HL-60/S4 (cell line): Measurements from ENCODE around the gene AKIRIN1.
"Not testable (repeated sequence)": the region's sequence is repeated elsewhere in the genome, so short reads cannot be mapped to it uniquely, and the experiment has no call there.

Source experiments
- in situ Hi-C: fragments of 300-500 bp; cut with MboI; formaldehyde crosslinking; loops from 2 replicates; pipeline ENCODE4 v1.14.3; 2022; ENCODE audit warnings: low sequenced_read_pairs

The AKIRIN1 gene, protein sequence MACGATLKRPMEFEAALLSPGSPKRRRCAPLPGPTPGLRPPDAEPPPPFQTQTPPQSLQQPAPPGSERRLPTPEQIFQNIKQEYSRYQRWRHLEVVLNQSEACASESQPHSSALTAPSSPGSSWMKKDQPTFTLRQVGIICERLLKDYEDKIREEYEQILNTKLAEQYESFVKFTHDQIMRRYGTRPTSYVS

DNA sequence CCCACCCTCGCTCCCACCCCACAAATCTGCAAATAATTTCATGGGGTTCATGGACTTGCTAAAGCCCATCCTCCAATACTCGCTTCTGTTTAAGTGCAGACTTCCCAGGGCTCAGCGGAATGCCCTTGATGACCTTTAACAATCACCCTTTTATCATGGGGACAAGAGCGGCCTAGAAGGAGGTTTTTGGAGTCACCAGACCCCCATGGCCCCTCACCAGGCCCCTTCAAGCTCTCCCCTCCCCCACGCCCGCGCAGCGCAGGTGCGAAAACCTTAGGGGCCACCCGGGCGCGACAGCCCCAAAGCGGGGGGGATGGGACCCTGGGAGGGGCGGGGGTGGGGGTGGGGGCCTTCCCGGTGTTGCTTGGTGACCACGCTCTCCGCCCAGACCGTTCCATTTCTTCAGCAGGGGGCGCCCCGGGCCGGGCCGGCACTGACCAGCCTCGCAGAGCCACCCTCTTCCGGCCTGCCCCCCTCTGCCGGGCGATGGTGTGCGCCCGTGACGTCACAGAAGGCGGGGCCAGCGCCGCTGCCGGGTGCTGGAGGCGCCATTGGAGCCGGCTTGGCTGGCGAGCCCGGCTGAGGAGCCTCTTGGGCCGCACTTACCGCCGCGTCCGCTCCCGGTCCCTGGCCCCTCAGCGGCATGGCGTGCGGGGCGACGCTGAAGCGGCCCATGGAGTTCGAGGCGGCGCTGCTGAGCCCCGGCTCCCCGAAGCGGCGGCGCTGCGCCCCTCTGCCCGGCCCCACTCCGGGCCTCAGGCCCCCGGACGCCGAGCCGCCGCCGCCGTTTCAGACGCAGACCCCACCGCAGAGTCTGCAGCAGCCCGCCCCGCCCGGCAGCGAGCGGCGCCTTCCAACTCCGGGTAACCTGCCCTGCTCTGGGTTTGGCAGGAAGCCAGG, at the start of gene AKIRIN1:
Gene AKIRIN1, plus strand, starts transcription at position 539 of the 900 bp plus-strand sequence. Its CDS starts 105 bp downstream, at position 644.
- in situ Hi-C loops = no loop called here

DNA sequence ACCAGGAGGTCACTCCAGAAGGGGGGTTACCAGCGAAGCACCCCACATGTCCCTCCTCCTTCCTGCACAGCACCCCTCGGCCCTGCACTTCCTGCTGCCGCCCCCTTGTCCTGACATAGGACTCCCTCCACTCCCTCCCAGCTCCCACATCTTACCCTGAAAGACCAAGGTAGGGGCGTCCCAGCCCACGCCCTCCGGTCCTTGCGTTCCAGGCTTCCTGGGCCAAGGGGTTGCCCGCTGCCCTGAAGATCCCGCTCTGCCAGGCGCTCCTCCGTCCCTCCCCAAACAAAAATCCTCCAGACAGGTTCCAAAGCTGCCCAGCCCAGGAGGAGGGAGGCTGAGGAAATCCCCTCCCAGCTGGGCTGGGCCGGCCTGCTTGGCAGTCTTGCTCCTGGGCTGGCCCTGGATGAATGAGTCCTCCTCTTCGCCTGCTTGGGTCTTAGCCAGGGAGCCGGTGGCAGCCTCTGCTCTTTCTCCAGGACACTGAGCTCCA, 49.5 kb upstream of the AKIRIN1 start, which contains the start of gene RHBDL2:
Gene RHBDL2, minus strand, starts transcription at position 304 of the 493 bp plus-strand sequence. CDS start 22,618 bp downstream, outside the sequence.
- in situ Hi-C loops = no loop called here

DNA sequence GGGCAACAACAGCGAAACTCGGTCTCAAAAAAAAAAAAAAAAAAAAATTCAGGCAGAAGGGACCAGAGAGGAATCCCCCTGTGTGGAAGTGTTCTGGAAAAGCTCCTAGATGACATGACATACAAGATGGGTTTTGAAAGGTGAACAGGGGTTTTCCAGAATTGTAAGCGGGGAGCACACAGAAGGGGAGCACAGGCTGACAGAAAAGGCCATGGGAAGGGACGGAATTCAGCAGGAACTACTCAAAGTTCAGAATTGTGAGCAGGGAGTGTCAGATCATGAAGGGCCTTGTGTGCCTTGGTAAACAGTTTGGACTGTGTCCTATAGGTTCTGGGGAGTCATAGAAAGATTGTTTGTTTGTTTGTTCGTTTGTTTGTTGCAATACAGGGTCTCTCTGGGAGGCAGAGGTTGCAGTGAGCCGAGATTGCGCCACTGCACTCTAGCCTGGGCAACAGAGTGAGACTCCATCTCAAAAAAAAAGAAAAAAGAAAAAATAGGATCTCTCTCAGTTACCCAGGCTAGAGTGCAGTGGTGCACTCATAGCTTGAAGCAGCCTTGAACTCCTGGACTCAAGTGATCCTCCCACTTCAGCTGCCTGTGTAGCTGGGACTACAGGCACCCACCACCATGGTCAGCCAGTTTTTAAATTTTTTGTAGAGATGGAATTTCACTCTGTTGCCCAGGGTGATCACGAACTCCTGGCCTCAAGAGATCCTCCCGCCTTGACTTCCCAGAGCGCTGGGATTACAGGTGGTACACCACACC, 48.2 kb upstream of the AKIRIN1 start:
- in situ Hi-C loops = no loop called here

DNA sequence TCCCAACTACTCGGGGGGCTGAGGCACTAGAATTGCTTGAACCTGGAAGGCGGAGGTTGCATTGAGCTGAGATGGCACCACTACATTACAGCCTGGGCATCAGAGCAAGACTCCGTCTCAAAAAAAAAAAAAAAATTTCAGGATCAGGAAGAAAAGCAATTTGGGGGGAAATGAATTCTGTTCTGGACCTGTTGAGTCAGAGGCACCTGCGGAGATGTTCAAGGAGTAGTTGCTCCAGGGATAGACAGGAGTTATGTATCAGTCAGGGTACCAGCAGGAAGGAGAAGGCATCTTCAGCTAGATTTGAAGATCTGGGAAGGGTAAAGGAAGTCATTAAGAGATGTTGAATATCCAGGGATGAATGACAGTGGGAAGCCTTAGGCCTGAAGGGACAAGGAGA, 46.5 kb upstream of the AKIRIN1 start:
- in situ Hi-C loops = no loop called here

DNA sequence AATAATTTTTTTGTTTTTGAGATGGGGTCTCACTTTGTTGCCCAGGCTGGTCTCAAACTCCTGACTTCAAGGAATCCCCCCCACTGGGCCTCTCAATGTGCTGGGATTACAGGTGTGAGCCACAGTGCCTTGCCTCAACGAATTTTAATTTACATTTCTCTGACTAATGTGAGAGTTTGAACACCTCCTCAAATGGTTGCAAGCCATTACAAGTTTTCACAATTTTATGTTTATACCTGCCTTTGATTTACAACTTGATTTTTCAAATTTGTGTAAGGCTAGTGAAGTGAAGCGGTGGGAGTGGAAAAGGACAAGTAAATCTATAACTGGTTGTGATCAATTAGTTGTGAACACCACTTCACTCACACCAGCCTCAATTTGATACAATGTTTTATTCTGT, 40.5 kb upstream of the AKIRIN1 start:
- in situ Hi-C loops = no loop called here

DNA sequence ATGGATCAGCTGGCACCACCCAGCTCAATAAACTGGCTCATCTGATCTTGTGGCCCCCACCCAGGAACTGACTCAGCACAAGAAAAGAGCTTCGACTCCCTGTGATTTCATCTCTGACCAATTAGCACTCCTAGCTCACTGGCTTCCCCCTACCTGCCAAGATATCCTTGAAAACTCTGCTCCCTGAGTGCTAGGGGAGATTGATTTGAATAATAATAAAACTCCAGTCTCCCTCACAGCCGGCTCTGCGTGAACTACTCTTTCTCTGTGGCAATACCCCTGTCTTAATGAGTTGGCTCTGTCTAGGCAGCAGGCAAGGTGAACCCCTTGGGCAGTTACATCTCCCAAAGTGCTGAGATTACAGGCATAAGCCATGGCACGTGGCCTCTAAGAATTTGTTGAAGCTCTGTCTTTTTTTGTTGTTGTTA, 37.6 kb upstream of the AKIRIN1 start:
- in situ Hi-C loops = no loop called here

DNA sequence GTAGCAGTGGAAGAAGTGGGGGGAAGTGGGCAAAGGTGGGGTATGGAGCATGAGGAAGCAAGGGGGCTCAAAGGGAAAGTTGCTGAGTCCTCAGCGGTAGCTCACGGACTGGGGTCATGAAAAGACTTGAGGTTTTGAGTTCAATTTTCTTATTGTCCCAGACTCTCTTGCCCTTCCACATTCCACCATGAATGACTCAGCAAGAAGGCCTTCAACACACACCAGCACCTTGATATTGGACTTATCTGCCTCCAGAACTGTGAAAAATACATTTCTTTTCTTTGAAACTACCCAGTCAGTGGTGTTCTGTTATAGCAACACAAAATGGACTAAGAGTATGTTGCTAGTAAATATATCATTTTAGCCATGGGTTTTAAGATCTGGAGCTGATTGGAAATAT, 32.1 kb upstream of the AKIRIN1 start:
- in situ Hi-C loops = no loop called here

DNA sequence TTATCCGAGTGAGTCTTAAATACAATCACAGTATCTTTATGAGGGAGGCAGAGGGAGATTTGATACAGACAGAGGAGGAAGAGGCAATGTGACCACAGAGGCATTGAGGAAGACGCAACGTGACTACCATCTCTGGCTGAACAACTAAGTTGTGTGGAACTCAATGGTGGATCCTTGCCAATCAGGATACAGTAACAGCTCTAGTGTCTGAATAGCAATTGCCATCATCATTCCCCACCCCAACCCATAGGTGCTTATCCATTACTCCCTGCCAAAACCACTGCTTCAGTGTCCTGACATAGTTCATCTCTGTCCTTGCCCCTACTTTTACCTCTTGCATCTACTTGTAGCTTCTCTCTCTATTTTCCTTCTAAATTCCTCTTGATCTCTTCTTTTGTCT, 29.0 kb upstream of the AKIRIN1 start:
- in situ Hi-C loops = no loop called here

DNA sequence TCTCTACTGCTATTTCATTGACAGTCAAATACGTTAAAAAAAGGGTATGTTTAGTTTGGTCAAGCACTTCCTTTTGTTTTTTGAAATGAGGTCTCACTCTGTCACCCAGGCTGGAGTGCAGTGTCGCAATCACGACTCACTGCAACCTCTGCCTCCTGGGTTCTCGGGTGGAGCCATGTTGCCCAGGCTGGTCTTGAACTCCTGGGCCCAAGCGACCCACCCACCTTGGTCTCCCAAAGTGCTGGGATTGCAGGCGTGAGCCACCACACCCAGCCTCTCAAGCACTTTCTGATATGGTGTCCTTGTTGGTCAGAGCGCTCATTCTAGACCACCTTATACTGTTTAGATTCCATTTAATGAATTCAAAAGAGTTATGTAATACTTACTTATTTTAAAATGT, 28.5 kb upstream of the AKIRIN1 start:
- in situ Hi-C loops = no loop called here

DNA sequence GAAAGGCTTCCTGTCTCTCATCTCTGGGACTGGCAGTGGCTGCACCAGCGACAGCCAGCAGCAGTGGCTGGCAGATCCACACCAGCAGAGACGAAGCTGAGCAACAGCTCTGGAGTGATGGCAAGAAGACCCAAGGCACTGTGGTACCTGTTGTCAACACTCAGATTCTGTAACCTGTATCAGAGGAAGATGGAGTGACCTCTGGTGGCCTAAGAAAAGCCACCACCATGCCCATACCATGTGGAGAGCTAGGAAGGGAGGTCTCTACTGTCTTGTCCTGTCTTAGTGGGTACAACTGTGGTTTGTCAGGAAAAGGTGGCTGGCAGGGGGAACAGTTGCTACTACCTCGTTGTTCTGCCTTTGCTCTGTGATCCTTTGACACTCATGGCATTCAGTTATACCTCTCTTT, 26.9 kb upstream of the AKIRIN1 start:
- in situ Hi-C loops = no loop called here

DNA sequence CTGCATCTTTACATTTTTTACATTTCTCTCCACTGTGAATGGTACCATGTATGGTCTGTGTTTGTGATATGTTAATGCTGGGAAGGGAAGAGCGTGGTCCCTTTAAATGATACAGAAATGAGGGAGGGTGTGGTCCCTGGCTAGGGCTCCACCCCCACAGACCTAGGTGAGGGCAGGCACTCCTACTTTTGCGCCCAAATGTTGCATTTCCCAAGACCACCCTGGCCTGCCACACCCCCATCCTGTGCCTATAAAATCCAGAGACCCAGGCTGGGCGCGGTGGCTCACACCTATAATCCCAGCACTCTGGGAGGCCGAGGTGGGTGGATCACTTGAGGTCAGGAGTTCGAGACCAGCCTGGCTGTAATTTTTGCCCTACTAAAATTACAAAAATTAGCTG, 17.9 kb upstream of the AKIRIN1 start:
- in situ Hi-C loops = not testable (repeated sequence)

DNA sequence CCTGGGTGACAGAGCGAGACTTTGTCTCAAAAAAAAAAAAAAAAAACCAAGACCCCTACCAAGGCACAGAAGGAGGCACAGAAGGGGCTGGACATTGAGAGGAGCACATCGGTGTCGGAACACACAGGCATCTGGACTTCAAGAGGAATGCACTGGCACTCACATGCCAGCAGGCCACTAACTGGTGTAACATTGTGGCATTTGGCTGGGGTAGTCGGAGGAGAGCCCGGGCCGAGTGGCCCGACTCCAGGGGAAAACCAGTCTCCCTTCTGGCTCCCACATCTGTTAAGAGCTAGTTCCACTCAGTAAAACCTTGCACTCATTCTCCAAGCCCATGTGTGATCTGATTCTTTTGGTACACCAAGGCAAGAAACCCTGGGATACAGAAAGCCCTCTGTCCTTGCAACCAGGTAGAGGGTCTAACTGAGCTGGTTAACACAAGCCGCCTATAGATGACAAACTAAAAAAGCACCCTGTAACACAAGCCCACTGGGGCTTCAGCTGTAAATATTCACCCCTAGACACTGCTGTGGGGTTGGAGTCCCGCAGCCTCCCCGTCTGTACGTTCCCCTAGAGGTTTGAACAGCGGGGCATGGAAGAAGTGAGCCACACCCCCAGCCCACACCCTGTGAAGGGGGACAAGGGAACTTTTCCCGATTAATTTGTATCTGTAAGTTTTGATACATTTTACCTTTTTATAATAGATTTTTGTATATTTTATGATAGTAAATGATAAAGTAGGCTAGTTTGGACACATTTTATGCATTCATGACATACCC, 17.2 kb upstream of the AKIRIN1 start:
- in situ Hi-C loops = no loop called here

DNA sequence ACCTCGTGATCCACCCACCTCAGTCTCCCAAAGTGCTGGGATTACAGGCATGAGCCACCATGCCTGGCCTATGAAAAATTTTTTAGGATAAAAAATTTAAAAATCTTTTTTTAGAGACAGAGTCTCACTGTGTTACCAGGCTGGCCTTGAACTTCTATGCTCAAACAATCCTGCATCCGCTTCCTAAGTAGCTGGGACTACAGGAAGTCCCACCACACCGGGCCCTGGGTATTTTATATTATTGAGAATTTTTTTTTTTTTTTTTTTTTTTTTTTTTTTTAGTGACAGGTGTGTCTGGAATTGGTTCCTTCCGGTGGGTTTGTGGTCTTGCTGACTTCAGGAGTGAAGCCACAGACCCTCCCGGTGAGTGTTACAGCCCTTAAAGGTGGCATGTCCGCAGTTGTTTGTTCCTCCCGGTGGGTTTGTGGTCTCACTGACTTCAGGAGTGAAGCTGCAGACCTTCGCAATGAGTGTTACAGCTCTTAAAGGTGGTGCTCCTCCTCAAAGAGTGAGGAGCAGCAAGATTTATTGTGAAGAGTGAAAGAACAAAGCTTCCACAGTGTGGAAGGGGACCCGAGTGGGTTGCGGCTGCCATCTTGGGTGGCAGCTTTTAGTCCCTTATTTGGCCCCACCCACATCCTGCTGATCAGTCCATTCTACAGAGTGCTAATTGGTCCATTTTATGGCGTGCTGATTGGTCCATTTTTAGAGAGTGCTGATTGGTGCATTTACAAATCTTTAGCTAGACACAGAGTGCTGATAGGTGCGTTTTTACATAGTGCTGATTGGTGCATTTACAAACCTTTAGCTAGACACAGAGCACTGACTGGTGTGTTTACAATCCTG, 13.5 kb upstream of the AKIRIN1 start:
- in situ Hi-C loops = not testable (repeated sequence)

DNA sequence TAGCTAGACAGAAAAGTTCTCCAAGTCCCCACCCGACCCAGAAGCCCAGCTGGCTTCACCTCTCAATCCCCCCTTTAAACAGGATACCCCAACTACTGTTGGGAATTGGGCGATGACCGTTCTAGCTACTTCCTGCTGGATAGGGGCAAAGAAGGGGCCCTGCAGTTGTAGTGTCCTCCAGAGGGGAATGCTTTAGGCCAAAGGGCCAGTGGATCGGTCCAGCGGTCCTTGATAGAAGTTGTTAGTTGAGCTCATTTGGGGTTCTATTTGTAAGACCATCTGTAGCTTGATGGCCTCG, 12.9 kb upstream of the AKIRIN1 start:
- in situ Hi-C loops = not testable (repeated sequence)

DNA sequence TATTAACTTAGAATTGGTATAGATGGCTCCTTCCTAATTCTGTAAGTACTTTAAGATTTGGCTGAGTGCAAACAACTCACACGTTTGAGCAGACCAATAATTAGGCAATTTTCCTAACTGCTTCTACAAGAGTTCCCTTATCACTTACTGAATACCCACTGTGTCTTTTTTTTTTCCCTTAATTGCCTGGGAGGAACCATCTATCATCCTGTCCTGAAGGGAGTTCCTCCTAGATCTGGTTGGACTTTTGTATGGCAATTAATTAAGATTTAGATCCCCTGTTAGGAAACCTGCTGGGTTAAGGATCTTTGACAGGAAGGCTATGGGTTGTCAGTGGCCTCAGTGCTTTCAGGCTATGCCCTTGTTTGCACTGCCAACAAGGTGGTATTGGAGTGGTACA, 11.7 kb upstream of the AKIRIN1 start:
- in situ Hi-C loops = not testable (repeated sequence)

DNA sequence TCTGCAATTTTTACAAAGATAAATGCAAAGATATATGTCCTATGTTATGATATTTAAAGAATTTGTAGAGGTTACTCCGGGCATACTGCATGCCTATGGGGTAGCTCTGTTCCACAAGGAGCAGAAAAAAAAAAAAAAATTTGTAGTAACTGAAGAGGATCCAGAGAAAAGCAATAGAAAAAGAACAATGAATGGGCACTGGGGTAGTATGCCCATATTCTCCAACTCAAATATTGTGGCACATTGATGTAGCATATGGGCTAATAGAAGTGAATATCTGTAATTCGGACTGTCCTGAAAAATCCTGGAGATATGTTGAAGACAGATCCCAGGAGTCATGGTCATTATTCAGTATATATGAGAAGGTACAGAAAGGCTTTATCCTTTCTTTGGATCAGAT, 1.1 kb upstream of the AKIRIN1 start:
- in situ Hi-C loops = no loop called here

DNA sequence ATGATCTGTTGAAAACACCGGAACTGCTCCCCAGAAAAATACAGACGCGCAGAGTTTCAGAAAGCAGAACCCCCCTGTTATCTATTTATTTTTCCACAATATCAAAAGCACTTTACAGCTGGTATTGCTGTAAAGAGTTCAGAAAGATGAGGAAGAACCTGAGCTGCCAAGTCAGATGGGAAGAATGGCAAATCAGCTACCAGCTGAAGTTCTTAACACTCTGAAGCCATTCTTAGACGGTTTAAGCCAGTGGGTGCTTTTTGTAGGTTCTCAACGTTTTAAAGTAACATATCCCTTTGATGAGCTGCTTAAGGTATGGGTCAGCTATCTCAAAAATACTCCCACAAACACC, 714 bp upstream of the AKIRIN1 start:
- in situ Hi-C loops = no loop called here

DNA sequence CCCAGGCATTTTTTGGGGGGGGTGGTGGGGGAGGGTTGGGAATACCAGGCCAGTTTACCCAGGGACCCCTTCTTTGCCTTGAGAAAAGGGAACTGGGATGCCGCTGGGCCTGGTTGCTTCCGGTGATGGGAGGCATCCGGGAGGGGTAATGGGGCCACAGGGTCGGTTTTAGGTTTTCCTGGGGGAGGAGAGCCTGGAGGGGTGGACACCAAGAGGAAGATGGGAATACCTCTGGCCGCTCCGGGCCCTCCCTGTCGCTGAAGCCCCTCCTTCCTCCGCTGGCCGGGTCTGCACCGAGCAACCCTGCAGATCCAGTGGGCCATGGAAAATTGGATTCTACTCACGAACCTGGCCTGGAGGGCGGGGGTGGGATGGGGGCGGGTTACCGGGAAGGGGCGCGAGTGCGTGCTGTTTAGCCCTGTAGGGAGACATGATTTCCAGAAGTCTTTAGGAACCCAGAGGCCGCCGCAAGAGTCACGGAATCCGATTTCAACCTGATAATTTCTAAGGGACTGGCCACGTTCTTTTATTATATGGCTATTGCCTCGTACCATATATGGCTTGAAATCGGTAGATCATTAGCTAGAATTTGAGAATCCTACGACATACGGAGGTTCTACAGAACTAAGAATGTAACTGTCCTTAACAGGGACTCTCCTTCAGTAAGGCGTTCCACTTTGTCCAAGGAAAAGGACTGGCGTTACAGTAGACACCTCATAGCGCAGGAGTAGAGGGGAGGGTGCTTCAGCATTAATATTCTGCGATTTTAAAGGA, 749 bp downstream of the AKIRIN1 start:
- in situ Hi-C loops = no loop called here
